WI38 (cell line): Measurements from ENCODE around the gene RPS6KA2.

Source experiments
- H3K4me3 ChIP-seq: 2 replicates; pipeline ENCODE4 v1.5.1; 2011; ENCODE audit warnings: low read depth, mild to moderate bottlenecking, control low read depth, low read length
- CTCF ChIP-seq: IDR thresholded peaks from 2 replicates; pipeline ENCODE4 v1.5.1; 2012; ENCODE audit warnings: low read depth, mild to moderate bottlenecking, control low read depth, low read length

Gene RPS6KA2

GRCh38 chr6:166556336-166556735 is 70.7 kb downstream of the RPS6KA2 start:
- H3K4me3 ChIP-seq = no peak overlapping the region
- TF ChIP-seq CTCF = no peak

GRCh38 chr6:166555086-166555485 is 72.0 kb downstream of the RPS6KA2 start:
- H3K4me3 ChIP-seq = no peak overlapping the region

GRCh38 chr6:166554316-166554715 is 72.7 kb downstream of the RPS6KA2 start:
- H3K4me3 ChIP-seq = no peak overlapping the region
- no peak for TF ChIP-seq CTCF

More at GRCh38 chr6:166555086-166555485, 72.0 kb downstream of the RPS6KA2 start:
- no peak for TF ChIP-seq CTCF

- H3K4me3 ChIP-seq = no peak overlapping the region
- no peak for TF ChIP-seq CTCF
These were observed 73.3 kb downstream of the RPS6KA2 start for GRCh38 chr6:166553563-166554271.

- H3K4me3 ChIP-seq = no peak overlapping the region
- TF ChIP-seq CTCF = no peak
These were observed 74.5 kb downstream of the RPS6KA2 start for GRCh38 chr6:166552600-166552999.

- TF ChIP-seq CTCF = no peak
- H3K4me3 ChIP-seq = no peak overlapping the region
These were observed 75.1 kb downstream of the RPS6KA2 start for GRCh38 chr6:166551754-166552495.

- H3K4me3 ChIP-seq = no peak overlapping the region
- no peak for TF ChIP-seq CTCF
These were observed 80.4 kb downstream of the RPS6KA2 start for GRCh38 chr6:166546653-166547052.
